Measurements from ENCODE around the gene SH2D5. TPM values are rescaled to one million over a fixed set of nuclear protein-coding genes. Genes with fewer than 3 reads are reported as not detected.
"Not testable (repeated sequence)": the region's sequence is repeated elsewhere in the genome, so short reads cannot be mapped to it uniquely, and the experiment has no call there.

Gene SH2D5
- total RNA-seq, 1 experiment from 2014 or later, result 8.4 TPM

- H3K27ac ChIP-seq, result no peak overlapping the region
- H3K4me1 ChIP-seq, result peaks cover 9% of the 10 kb centered on the region; the same call in 1 of the 2 replicates
- H3K4me3 ChIP-seq, result no peak overlapping the region
- no peaks in the 10 kb centered on the region for H3K27me3 ChIP-seq
- no peaks in the 10 kb centered on the region for H3K36me3 ChIP-seq
- no peak for DNase-seq
- H3K9me3 ChIP-seq (replicated peaks), result no peaks in the 10 kb centered on the region
Observed at GRCh38 chr1:20680269-20680668, 52.2 kb downstream of the SH2D5 start.

- no peaks in the 10 kb centered on the region for H3K36me3 ChIP-seq
- H3K27ac ChIP-seq, result no peak overlapping the region
- H3K4me1 ChIP-seq, result peaks cover 9% of the 10 kb centered on the region; the same call in 1 of the 2 replicates
- H3K9me3 ChIP-seq (replicated peaks), result no peaks in the 10 kb centered on the region
- H3K27me3 ChIP-seq, result no peaks in the 10 kb centered on the region
- DNase-seq, result no peak
- no peak overlapping the region for H3K4me3 ChIP-seq
Observed at GRCh38 chr1:20678599-20678998, 53.9 kb downstream of the SH2D5 start.

GRCh38 chr1:20673626-20674025 lies 58.9 kb downstream of the SH2D5 start:
- DNase-seq; H3K27ac ChIP-seq; H3K27me3 ChIP-seq; H3K36me3 ChIP-seq; H3K4me1 ChIP-seq; H3K9me3 ChIP-seq (replicated peaks); H3K4me3 ChIP-seq: not testable (repeated sequence)

- Histone ChIP-seq H3K36me3 (no peaks in the 10 kb centered on the region), H3K9me3 (replicated peaks) (no peaks in the 10 kb centered on the region), H3K4me1 (no peaks in the 10 kb centered on the region), H3K27ac (no peak overlapping the region), H3K4me3 (no peak overlapping the region), H3K27me3 (no peaks in the 10 kb centered on the region)
- no peak for DNase-seq
Observed at GRCh38 chr1:20672265-20672632, 60.3 kb downstream of the SH2D5 start.

- H3K36me3 ChIP-seq, result no peaks in the 10 kb centered on the region
- no peak overlapping the region for H3K4me3 ChIP-seq
- DNase-seq, result no peak
- H3K27me3 ChIP-seq, result no peaks in the 10 kb centered on the region
- H3K4me1 ChIP-seq, result no peaks in the 10 kb centered on the region
- no peak overlapping the region for H3K27ac ChIP-seq
- no peaks in the 10 kb centered on the region; the same call in 1 of the 2 replicates for H3K9me3 ChIP-seq (replicated peaks)
Observed at GRCh38 chr1:20670936-20671335, 61.6 kb downstream of the SH2D5 start.

Other genes with a start within 250 kb of the SH2D5 start
- gene CAMK2N1, start 246.5 kb downstream of the SH2D5 start, total RNA-seq (2014; rRNA removed; shearing (Covaris generic)), result 4.7 and 6.2 TPM in 2 replicates
- gene MUL1, start 224.6 kb downstream of the SH2D5 start, total RNA-seq (2014; rRNA removed; shearing (Covaris generic)), result 26.7 and 28.8 TPM in 2 replicates
- 0.25 and 0.73 TPM in 2 replicates for gene FAM43B, start 180.1 kb downstream of the SH2D5 start, total RNA-seq (2014; rRNA removed; shearing (Covaris generic))
- gene CDA, start 143.6 kb downstream of the SH2D5 start, total RNA-seq (2014; rRNA removed; shearing (Covaris generic)), result not detected in 2 replicates
- 14.8 and 17.4 TPM in 2 replicates for gene PINK1, start 99.2 kb downstream of the SH2D5 start, total RNA-seq (2014; rRNA removed; shearing (Covaris generic))
- gene DDOST, start 71.3 kb downstream of the SH2D5 start, total RNA-seq (2014; rRNA removed; shearing (Covaris generic)), result 267 and 269 TPM in 2 replicates
- gene KIF17, start 14.7 kb downstream of the SH2D5 start, total RNA-seq (2014; rRNA removed; shearing (Covaris generic)), result 0.06 and 0.10 TPM in 2 replicates
- gene HP1BP3, start 54.6 kb upstream of the SH2D5 start, total RNA-seq (2014; rRNA removed; shearing (Covaris generic)), result 244 and 283 TPM in 2 replicates

All from SJCRH30 (cell line).